Stimulated activated CD8-positive, alpha-beta memory T cell treated with anti-CD3 and anti-CD28 coated beads, Interleukin-15, amount 100 ng/mL, for 4 hours (primary cell): Measurements from ENCODE around the gene CMTR1.
A peak's percentile ranks its signal among the peaks of the same experiment; 100 is the strongest.

Experiments used
- DNase-seq, 2 donors: peaks; one replicate each; pipeline ENCODE4 v3.0.0-alpha.2; 2020; ENCODE audit warnings: low read depth in 2 of 2

The CMTR1 gene

DNA sequence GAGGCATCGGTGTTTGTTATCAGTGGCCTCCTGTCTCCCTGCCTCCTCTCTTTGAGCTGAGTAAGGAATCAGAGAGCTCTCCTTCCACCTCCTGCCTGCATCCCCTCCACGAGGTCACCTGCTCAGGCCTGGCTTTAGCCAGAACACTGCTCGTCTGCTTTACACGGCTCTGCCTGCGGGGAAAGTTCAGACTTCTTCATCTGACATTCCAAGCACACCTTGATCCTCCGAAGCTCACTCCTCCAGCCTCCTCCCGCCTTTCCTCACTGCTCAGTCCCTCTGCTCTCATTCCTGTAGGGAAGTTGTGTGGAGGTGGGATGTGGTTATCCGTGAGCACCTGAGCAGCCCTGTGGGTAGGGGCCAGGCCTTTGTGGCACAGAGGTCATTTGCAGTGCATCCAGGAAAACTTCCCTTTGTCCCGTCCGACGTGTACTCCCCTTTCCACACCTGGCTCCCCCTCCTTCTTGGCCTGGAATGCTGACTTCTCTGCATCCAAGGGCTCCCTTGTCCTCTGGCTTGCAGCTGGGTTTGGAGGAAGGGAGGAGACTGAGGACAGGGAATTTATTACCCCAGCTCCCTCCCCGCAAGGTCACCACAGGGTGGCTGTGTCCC is 79.5 kb downstream of the CMTR1 start:
- no peak for DNase-seq

DNA sequence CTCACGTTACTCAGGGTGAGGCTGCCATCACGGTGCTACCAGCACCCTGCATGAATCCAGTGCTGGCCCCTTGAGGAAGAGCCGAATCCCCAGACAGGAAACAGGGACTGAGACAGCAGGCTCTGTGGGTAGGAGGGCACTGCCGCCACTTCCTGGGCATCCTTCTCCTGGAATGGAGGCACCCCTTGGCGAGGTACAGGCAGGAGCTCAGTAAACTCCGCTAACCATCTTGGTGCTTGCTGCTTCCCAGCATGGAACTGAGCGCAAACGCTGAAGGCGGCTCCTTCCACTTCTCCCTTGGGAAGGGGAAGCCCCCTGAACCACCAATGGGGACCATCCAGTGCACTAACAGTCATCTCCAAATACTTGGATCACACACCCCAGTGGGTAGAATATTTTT is 80.1 kb downstream of the CMTR1 start:
- DNase-seq: no peak

DNA sequence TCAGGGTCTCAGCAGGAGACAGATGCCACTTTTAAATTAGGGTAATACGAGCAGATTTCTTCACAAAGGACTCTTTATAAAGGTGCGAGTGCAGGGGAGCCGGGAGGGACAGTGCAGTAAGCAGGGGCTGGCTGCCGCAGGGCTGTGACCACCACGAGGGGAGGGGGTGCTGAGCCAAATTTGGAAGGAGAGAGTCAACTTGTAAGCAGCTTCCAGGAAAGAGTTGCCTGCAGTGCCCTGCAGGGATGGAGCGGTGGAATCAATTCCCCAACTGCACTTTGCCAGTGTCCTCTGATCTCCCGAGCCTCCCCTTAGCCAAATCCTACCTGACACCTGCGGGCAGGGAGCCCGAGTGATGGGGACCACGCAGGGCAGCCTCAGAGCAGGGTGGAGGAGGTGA is 80.6 kb downstream of the CMTR1 start:
- no peak for DNase-seq

DNA sequence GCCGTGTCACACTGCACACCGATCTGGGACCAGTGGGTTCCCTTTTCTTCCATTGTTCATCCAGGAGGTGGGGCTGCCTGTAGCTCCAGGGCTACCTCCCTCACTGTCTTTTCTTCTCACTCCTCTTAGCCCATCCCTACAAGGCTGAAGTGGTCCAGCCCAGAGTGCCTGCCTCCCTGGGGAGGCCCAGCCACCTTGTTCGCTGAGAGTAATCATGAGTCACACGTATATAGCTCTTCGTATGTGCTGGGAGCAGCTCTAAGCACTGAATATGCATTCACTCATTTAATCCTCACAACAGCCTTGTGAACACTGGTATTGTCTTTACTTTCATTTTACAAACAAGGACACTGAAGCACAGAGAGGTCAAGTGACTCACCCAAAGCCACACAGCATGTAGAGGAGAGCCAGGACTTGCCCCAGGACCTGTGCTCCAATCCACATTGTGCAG is 81.3 kb downstream of the CMTR1 start:
- DNase-seq: no peak

DNA sequence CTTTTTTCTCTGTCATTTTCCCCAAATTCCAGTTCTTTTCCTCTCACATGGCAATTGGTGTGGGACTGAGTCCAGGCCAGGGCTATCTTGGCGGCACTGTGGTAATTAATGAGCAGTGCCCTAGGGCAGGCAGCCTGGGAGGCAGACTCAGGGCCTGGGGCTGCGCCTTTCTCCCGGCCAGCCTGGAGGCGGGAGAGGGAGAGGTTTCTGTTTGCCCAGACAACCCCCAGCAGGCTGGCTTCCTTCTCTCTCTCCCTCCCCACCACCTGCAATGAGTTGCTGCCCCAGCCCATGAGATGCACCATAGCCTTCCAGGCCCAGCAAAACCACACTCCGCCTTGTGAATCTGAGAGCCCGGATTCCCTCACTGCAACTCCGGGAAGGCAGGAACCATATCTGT is 81.8 kb downstream of the CMTR1 start:
- DNase-seq: no peak

DNA sequence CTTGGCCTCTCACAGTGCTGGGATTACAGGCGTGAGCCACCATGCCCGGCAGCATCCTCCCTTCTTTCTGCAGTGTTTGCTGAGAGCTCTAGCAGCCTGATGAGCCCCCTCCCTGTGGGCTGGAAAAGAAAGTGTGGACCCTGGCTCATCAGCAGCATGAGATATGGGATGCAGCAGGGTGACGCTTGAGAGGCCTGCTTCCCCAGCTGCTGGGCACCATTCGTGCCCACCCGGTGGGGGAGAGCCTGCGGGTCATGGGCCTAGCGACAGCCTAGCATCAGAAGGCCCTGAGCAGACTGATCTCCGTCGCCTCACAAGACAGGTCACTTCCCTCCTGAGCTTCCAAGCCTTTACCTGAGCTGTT is 82.7 kb downstream of the CMTR1 start:
- no peak for DNase-seq

DNA sequence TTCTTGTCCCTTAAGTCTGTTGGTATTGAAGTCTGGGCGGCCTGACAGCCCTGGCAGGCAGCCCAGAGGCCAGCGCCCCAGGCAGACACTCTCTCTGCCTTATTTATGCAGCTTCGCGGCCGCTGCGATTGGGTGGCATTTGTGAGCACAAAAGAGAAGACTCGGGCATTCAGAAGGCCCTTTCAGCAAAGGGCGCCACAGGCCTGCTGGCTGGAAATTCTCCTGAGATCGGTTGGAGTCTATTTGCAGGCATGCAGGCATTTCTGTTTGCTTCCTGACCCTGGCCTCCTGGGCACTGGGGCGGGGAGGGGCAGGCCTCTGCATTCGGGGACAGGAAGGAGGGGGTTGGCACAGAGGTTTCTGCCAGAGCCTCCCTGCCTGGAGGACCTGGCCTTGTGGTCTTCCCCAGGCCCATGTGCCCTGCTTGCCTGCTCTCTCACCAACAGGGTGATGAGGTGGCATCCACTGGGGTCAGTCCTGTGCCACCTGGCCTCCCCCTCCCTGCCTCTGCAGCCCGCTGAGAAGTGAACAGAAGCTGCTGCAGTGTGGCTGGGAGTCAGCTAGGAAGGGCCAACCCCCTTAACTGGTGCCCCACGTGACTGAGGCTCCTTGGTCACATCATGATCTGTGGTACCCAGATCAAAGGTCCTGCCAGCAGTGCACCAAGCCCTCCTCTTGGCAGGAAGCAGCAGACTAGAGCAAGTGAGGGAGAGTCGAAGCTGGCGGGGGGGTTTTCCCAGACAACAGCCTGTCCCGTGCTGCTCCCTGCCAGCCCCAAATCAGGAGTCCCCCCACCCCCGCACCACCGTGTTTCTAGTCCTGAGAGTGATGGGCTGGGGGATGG is 83.3 kb downstream of the CMTR1 start:
- peak; percentile 72 to 82 for DNase-seq

DNA sequence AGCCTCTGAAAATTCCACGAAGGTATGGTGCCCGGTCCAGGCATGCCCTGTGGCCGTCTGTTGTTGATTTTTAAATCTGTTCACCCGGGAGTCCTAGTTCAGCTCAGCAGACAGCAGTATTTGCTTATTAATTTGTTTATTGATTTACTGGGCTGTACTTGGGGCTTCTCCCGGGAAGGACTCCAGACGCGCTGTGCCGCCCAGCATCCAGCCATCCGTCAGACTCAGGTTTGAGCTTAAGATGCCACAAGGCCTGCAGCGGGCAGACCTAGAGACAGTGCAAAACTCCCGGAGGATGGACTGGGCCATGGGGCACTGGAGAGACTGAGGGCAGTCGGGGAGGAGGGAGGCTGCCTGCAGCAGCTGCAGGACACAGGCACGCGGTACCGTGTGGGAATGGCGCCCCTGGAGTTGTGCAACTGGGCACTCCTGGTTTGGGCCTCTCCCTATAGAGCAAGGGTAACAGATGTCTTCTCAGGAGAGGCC is 83.9 kb downstream of the CMTR1 start:
- DNase-seq: no peak

DNA sequence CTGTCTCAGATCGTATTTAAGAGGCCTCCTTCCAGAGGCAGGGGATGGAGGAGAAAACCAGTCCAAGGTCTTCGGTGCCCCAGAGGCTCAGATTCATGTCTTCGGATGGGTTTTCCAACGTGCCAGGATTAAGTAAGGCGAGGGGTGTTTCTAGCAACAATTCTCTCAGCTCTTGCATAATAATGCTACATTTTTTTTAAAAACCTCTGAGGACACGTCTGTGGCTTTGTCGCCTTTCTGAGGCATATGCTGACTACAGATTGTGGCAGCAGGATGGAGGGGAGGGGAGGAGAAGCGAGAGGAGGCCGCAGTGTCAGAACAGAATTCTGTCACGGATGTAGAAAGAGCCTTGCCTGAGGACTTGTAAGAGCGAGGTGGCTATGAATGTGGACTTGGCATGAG is 84.4 kb downstream of the CMTR1 start:
- peak; percentile 55 to 61 for DNase-seq

DNA sequence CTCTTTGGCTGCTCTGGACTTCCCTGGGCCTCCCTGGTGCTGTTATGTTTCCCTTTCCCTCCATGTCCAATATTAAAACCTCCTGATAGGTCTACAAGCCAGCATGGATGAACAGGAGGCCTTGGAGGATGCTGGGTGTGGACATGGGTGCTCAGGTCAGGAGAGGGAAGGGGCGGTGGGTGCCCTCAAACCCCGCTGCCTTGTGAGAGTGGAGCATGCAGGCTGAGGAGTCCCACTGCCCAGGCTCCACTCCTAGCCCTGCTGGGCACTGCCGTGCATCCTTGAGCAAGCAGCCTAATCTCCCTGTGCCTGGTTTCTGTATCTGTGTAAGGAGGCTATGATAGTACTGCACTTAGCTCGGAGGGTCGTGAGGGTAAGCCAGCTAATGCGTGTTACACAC is 85.1 kb downstream of the CMTR1 start:
- DNase-seq: no peak

DNA sequence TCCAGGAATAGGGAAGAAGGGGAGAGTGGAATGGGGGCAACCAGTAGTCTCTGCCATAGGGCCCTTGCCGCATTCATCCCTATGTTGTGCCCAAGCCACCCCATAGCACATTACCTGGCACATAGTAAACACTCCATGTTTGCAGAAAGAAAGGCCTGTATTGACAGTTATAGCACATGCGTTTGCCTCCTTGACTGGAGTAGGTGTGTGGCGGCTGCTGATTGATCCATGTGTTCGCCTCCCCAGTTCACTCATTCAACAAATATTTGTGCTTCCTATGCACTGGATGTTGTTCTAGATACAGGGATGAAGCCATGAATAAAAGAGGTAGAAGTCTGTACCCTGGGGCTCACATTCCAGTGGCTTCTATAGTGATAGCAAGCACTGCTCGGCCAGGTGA is 86.4 kb downstream of the CMTR1 start:
- no peak for DNase-seq

DNA sequence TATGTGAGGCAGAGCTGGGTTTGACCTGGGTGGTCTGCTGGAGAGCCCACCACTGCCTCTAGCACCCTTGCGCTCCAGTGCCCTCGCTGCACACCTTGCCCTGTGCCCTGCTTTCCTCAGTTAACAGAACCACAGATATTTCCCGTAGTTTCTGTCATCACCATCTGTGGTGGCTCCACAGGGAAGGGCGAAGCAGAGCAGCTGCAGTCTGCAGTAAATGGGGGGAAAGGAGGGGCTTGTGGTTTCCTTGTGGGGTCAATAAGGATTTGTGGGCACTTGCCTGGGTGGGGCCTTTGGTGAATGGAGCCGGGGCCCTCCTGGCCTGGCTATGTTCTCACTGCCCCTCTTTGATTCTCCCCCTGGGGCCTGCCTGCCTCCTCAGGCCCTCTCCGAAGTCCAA is 87.9 kb downstream of the CMTR1 start:
- no peak for DNase-seq

DNA sequence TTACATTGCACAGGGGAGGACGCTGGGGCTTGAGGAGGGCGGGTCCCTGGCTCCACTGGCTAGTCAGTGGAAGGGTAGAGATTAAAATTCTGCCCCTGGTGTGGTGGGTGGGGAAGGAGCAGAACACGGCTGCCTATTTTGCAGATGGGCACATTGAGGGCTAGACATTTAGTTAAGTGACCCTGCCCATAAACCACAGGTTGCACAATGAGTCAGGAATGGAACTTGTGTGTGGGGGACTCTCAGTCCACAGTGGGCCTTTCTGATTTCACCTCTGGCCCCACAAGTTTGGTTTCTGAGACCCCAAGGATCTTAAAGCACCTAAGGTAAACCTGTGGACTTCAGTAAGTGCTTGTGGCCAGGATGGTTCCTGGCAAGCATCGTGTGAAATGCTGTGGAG is 88.7 kb downstream of the CMTR1 start:
- DNase-seq: no peak

DNA sequence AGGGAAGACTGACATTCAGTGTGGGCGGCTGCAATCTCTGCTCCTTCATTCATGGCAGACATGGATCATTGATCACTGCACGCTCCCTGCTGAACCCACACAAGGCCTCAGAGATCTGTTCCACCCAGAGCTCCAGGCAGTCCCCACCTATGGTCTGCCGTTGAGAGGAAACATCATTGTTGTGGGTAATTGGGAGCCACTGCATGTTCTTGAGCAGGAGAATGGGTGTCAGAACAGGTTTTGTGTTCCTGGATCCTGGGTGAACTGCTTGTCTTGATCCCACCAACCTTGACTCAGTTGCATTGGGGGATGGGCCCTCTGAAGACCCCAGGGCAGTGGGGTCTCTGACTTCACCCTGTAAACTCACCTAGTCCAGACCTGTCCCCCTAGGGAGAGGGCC is 89.8 kb downstream of the CMTR1 start:
- DNase-seq: no peak

DNA sequence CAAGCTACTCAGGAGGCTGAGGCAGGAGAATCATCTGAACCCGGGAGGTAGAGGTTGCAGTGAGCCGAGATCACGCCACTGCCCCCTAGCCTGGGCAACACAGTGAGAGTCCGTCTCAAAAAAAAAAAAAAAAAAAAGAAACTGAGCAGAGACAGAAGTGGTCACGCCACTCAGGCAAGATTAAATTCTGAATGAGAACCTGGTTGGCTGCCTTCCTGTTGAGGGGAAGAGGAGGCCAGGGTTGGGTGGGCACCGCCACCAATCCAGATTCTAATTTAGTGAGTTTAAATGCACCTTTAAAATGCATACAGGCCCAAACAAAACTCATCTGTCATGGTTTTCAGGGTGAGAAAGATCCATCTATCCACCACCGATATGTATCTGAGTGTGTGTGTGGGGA is 90.4 kb downstream of the CMTR1 start:
- DNase-seq: no peak

DNA sequence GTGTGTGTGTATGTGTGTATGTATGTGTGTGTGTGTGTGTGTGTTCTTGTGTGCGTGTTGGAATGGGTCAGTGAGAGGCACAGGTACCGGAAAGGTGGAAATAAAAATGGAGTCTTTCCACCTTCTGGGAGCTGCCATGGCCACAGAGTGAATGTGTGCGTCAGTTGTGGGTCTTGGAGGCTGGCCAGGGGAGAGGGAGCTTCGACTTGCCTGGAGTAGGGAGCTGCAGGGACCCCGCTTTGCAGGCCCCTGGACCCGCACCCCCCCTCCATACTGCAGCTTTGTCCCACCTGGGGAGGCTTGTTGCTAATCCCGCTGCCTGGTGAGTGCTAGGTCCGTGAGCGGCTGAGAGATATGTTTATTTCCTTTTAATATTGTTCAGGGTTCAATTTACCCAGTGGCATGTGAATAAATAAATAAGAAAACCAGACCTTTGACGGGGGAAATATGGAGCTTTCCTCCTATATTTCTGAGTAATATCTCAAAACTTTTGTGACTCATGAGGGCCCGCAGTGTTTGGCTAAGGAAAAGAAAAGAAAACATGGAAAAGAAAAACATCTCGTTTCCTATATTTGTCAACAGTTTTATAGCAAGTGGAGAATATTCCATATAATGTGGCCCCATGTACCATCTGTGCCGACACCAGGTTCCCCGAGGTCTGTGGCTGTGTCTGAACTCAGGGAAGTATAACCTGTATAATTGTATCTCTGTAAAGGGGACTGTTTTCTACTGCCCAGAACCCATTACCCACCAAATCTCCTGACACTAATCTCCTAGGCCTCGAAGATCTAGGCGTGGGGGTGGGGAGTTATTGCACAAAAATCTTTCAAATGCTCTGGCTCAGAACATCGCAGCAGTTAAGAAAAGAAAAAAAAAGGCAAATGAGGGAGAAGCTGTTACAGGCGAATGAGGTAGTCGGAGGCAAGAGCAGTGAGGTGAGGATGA is 91.3 kb downstream of the CMTR1 start:
- no peak for DNase-seq

DNA sequence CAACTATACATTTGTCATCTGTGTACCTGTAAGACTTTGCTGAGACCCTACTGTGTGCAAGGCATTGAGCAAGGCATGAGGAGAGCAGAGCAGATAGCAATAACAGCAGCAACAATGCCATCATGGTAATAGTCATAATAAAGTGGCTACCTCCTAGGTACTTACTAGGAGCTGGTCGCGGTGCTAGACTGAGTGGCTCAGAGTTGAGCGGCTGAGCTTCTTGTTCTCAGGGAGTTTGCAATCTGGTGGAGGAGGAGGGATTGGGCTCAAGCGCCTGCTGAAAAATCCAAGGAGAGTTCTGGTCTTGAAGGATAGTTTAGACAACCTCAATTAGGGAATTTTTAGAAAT is 91.9 kb downstream of the CMTR1 start:
- DNase-seq: no peak

DNA sequence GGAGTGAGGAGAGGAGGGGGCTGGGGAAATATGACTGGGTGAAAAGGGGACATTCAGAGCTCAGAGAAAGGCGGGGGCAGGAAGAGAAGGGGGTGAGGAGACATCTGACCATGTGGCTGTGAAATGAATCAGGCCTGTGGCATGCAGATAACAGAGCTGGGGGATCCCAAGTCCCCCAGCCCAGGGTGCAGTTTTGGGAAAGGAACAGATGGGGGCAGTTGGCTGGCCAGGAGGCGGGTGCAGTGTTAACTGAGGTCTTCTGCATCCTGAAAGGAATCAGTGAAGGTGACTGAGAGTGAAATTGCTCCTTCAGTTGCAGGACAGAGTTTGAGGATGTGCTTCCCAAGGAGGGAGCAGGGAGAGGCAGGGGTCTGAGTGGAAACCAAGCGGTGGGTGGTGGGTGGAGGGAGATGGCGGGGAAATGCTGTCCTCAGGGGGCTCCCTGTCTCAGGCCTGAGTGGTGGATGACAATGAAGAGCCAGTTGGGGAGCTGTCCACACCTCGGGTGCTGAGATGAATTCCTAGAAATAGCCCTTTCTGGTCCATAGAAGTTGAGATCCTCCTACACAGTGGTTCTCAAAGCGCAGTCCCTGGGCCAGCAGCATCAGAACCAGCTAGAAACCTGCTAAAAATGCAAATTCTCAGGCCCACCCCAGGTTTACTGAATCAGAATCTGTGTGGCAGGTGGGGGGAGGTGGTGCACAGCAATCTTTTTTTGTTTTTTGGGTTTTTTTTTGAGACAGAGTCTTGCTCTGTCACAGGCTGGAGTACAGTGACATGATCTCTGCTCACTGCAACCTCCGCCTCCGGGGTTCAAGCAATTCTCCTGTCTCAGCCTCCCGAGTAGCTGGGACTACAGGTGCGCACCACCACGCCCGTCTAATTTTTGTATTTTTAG is 92.7 kb downstream of the CMTR1 start:
- no peak for DNase-seq

DNA sequence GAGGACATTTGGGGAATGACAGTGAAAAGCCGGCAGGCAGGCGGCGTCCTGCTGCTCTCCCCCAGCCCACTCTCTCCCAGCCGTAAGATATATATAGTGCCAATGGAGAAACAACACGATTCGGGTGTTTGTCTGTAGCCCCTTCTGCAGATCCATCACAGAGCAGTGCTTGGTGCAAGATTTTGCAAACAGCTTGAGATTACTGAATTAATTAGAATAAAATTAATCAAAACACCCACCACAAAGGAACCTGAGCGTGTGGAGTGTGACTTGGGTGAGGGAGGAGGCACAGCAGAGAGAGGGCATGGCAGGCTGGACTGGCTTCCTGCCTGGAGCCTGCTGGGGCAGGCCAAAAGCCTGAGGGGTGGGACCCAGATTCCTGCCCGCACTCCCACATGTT is 95.5 kb downstream of the CMTR1 start:
- DNase-seq: no peak

DNA sequence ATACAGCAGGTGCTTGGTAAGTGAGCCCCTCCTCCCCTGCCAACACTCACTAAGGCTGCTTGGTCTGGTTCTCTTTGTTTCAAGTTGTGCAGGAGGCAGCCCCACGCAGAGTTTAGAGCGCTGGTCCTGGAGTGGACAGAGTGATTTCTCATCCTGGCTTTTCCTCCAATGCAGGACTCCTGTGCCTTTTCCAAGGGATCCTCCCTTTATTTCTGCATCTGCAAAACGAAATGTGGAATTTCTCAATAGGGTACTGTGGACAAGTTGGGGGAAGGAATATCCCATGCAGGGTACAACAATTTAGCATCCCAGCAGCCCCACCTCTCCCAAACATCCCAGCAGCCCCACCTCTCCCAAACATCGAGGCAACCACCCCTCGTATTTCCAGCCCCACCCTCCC is 97.3 kb downstream of the CMTR1 start:
- DNase-seq: no peak

DNA sequence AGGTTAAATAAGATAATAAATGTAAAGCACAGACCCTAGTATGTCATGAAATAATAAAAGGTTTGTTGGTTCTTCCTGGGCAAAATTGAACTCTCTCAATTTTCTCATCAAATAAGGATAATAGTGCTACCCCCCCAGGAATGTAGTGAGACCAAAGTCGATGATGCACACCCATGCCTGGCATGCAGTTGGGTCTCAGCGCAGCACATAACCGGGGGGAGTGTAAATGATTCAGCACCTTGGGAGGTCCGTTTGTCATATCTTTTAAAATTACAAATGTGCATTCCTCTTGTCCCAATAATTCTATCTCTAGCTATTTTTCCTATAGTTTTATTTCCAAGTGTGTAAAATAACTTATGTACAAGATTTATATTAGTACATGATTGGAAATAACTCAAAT is 98.0 kb downstream of the CMTR1 start:
- no peak for DNase-seq
